GM21367 (cell line): ENCODE data around the gene KIAA1614.
A peak's percentile ranks its signal among the peaks of the same experiment; 100 is the strongest.

Experiments
- ATAC-seq: cut with Tn5 transposase; IDR thresholded peaks from one replicate; pipeline ENCODE4 v1.9.1; 2021; ENCODE audit not compliant: unreplicated experiment

Gene KIAA1614

GRCh38 chr1:180923021-180923841 is 10.5 kb downstream of the KIAA1614 start:
- no peak for ATAC-seq

GRCh38 chr1:180923887-180924286 is 11.2 kb downstream of the KIAA1614 start:
- no peak for ATAC-seq

- no peak for ATAC-seq
Observed at GRCh38 chr1:180924939-180925338, 12.2 kb downstream of the KIAA1614 start.

- ATAC-seq, result no peak
Observed at GRCh38 chr1:180925471-180926051, 12.9 kb downstream of the KIAA1614 start.

GRCh38 chr1:180926164-180926981 is 13.7 kb downstream of the KIAA1614 start:
- ATAC-seq, result peak; percentile 54

DNA sequence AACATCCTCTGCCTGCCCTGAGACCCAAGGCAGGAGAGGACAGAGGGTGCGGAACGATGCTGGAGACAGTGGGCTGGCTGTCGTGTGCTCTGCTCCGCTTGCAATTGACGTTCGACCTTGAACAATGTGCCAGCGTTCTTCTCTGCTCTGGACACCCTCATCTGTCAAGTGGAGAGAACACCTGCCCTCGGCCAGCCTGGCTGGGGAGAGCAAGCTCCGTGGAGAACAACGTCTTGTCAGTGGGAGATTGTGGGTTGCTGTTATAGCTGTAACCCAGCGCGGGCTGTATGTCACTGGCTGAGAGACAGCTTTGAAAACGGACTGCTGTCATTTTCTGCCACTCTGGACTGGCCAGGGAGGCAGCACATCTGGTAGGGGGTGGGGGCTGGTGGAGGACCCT is 14.7 kb downstream of the KIAA1614 start:
- ATAC-seq, result no peak

- no peak for ATAC-seq
Observed at GRCh38 chr1:180927841-180928240, 15.1 kb downstream of the KIAA1614 start.

DNA sequence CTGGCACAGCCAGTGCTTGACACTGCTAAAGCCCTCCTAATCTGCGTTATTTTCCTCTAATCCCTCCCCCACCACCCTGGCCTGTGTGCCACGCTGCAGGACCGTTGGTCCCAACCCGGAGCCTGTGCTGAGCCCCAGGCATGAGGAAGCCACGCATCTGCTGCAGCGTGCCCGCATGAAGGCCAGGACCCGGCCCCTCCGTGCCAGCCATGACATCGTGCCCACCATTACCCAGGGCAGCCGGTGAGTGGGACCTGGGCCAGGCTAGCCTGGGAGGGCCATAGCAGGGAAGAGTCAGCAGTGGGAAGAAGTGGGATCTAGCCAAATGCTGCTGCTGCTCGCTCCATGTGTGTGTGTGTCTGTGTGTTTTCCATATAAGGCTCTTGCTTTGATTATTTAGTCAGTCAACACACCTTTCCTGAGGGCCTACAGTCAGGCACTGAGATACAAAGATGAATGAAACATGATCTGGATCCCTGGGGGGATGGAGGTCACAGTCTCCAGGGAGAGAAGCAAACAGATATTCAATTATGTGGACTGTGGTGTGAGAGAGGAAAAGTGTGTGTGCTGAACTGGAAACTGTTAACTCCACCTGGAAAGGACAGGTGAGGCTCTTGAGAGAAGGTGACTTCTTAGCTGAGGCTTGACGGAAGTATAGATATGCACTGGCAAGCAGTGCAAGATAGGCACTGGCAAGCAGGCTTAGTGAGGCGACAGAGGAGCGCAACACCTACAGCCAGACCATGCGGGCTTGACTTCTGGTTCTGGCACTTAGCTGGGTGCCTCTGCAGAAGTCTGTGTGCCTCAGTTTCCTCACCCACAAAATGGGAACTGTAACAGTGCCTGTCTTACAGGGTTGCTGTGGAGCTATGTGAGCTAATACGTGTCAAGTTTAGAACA is 15.9 kb downstream of the KIAA1614 start:
- ATAC-seq, result no peak

DNA sequence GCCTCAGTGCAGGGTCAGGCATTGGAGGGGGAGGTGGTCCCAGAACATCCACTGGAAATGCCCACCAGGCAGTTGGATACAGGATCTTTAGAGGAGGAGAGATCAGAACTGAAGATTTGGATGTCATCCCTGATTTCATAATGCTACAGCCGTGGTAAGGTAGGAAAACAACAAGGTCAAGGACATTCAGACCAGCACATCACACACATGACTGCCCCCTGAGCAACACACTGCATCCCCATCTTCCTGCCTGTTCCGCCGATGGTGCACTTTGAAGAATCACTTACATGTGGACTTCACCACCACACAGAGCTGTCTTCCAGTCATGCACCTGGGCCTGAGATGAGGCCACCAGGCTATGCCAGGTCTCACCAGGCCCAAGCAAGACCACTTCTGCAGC is 16.7 kb downstream of the KIAA1614 start:
- ATAC-seq, result no peak

- no peak for ATAC-seq
Observed at GRCh38 chr1:180930687-180931086, 18.0 kb downstream of the KIAA1614 start.

DNA sequence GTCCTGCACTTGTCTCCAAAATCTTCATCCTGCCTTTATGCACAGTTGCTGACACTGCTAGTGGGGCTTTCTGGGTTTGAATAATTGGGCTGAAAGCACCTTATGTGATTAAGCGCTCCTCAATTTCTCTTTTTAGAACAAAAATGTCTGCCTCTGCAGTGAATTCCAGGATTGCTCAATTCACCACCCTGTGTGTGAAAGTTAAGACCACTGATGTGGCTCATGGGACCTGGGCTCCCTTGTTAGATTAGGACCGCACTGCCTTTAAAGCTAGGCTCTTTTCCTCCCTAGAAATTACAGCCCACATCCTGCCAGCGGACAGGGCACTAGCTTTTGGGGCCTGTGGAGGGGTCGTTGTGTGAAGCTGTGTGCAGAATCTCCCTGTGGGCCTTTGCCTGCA is 18.8 kb downstream of the KIAA1614 start:
- no peak for ATAC-seq

DNA sequence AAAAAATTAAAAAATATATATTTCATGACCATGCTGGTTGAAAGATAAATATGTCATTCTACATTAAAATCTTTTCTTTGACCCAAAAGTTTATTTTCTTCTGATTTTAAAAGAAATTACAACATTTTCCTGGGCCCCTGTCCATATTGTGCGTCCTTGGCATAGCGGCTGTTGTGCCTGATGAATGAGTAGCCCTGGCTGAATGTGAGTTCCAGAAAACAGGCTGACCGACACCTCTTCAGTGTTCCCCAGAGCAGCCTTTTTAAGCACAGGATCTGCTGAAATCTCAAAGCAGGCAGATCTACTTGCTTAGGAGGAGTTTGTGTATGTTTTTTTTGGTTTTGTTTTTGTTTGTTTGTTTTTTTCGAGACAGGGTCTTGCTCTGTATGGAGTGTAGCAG is 19.7 kb downstream of the KIAA1614 start:
- ATAC-seq, result no peak

DNA sequence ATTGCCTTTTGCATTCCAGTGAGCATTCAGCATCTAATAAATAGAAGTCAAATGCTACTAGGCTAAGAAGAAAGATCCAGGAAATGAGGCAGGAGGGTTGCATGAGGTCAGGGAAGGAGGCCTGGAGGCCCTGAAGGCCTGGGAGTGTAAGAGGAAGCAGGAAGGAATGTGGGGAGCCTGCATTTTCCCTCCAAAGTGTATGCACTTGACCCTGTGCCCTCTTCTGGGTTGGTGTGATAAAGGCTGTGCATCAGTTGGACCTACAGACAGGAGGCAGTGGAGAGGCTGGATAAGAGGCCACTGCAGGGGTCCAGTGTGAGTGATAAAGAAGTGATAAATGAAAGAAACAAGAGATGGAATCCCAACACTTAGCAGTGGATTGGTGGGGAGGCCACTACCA is 20.4 kb downstream of the KIAA1614 start:
- no peak for ATAC-seq

- no peak for ATAC-seq
Observed at GRCh38 chr1:180934563-180934962, 21.9 kb downstream of the KIAA1614 start.

- no peak for ATAC-seq
Observed at GRCh38 chr1:180935326-180936109, 22.8 kb downstream of the KIAA1614 start.

GRCh38 chr1:180936110-180937011 is 23.7 kb downstream of the KIAA1614 start:
- no peak for ATAC-seq

- ATAC-seq, result no peak
Observed at GRCh38 chr1:180937012-180937372, 24.3 kb downstream of the KIAA1614 start.

GRCh38 chr1:180937624-180938225 is 25.0 kb downstream of the KIAA1614 start:
- ATAC-seq, result no peak
